A172 (cell line): ENCODE results near the gene OXGR1. TPM values are rescaled to one million over a fixed set of nuclear protein-coding genes. Genes with fewer than 3 reads are reported as not detected.
A peak's percentile ranks its signal among the peaks of the same experiment; 100 is the strongest.
"Not testable (repeated sequence)": the region's sequence is repeated elsewhere in the genome, so short reads cannot be mapped to it uniquely, and the experiment has no call there.

Source experiments
- DNase-seq: peaks from one replicate; pipeline ENCODE4 v3.0.0-alpha.2; 2015; ENCODE audit warnings: low spot score
- total RNA-seq: library from RNA; depleted of rRNA; stranded (reverse); fragments of >200 nt; shearing (Covaris generic); gene quantifications from 2 replicates; pipeline ENCODE4 v1.2.3, GENCODE V29; 2014

The OXGR1 gene
- total RNA-seq, 1 experiment from 2014 or later, result not detected

DNA sequence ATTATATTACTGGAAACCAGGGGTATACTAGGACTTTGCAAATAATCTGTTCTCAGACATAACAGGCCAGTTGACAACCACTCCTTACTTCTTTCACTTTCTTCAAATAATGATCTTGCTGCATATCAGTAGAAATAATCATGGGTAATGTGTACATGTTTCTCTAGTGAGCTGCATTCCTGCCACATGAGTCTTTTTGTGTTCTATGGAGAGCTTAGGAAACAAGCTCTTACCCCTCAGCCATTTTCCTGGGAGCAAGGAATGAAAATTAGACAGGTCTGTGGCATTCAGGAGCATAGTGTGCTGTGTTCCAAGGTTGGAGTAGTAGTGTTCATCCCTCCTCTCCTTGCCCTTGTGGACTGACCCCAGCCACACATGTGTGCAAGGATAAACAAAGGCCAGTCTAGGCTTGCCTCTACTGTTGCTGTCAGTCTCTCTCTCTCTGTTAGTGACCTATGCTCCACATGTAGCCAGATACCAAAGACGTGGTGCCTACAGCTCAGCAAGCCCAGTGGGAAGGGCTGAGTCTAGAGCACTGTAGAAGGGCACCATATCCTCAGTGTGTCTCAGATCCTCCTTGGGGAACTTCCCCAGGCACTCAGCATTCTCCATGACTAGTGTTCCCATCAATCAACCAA is 11.5 kb upstream of the OXGR1 start:
- DNase-seq, result no peak

- no peak for DNase-seq
These were observed 10.6 kb upstream of the OXGR1 start for GRCh38 chr13:97004886-97005285.

DNA sequence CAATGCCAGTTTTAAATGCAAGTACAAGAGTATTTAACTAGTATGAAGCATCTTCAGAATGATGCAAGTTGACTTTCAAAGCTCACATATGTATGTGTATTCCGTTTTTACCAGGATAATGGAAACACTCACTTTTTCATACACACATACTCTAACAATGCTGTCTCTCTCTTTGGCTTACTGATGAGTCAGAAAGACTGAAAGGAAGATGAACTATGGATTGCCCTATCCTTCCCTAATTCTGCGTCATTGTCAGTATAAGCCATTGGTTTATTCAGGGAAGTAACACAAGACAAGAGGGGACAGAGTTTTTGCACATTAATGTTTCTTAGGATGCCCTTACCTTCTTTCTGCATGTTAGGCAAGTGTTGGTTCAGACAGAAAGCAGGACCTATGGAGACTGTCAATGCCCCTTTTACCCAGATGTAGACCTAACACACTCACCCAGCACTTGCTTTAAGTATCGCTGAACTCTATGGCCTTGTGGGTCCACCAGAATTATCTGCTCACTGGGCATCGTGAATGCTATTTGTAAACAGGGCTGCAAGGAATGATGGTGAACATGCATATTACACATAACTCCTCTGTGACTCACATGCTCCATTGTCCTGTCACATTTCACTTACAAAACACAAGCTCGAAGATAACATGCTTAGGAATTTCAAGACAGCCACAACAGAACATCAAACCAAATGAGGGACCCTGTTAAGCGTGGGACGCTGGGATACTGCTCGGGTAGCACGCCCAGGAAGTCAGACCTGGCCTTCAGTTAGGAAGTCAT is 10.0 kb upstream of the OXGR1 start:
- DNase-seq, result no peak

- peak; percentile 9 for DNase-seq
These were observed 8.8 kb upstream of the OXGR1 start for GRCh38 chr13:97003071-97003470.

DNA sequence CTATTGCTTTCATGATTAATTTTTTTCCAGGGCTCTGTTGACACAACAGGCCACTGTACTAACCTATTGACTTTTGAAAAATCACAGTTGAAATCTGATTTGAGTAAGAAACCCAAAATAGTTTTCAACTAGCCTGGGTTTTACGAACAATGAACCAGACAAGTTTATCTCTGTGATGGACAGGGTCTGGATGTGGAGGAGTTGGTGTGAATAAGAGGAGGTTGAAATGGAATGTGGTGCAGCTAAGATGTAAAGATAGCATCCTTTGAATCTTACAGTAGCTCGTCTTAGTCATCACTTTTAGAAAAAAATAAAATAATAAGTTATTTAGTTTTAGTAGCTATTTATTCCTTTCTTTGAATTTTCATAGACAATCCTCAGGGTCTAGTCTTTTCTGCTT is 8.3 kb upstream of the OXGR1 start:
- DNase-seq, result no peak

DNA sequence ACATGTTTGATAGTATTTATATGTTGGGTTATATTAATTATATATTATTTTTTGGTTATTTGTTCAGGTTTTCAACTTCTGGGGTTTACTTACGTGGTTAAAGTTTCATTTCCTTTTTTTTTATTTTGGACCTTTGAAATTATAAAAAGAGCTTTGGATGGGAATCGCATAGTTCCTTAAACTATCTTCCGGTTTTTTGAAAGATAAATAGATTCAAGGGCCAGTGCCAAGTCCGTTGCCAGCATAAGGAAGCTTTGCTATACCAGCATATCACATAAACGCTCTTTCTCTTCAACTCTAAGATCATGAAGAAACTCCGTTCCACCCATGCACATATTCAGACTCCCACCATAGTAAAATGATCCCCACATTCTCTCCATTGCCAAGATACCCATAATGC is 7.4 kb upstream of the OXGR1 start:
- DNase-seq, result no peak

DNA sequence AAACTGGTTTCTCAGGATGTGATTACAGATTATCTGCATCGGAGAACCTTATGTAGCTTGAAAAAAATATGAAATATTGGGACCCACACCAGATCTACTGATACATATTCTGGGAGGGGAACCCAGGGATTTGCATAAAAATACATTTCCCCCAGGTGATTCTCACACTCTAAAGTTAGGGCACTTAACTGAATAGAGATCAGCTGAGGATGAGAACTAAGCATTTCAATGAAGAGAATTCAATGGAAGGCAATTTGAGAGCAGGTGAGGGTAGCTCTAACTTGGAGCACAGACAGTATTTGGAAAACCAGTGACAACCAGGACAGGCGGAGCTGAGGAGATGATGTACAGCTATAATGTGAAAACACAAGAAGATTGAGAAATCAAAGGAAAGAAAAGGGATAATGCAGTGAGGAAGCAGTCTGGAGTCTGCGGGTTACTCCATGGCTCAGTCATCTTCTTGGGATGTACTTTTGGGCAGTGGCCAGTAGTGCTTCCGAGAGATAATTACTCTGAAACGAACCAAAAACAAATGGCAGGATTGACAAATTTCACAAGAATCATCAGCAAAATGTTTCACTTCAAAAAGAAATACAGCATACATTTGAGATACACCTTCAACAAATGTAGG is 6.1 kb upstream of the OXGR1 start:
- peak; percentile 13 for DNase-seq

DNA sequence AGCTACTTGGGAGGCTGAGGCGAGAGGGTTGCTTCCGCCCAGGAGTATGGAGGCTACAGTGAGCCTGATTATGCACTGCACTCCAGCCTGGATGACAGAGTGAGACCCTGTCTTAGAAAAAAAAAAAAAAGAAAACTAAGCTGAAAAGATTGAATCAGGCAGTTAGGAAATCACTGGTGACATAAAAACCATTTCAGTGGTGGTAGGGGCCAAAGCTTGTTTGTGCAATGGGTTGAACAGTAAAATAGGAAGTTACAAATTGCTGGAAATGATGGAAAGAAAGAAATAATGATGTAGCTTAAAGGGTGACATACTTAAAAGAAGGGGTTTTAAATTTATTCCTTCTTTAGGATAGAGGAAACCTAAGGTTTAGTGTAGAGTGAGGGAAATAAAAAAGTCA is 4.8 kb upstream of the OXGR1 start:
- DNase-seq, result no peak

- no peak for DNase-seq
These were observed 3.8 kb upstream of the OXGR1 start for GRCh38 chr13:96998051-96998450.

- no peak for DNase-seq
These were observed 2.6 kb upstream of the OXGR1 start for GRCh38 chr13:96996886-96997285.

DNA sequence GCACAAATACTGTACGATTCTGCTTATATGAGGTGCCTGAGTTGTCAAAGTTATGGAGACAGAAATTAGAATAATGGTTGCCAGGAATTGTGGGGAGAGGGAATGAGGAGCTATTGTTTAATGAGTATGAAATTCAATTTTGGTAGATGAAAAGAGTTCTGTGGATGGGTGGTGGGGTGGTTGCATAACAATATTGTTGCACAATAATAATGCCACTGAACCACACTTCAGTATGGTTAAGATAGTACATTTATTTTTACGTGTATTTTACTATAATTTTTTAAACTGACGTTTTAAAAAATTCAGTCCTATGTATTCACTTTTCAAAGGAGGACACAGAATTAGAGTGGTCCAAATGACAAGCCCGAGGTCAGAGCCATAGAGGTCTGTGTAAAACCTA is 1.8 kb upstream of the OXGR1 start:
- no peak for DNase-seq

DNA sequence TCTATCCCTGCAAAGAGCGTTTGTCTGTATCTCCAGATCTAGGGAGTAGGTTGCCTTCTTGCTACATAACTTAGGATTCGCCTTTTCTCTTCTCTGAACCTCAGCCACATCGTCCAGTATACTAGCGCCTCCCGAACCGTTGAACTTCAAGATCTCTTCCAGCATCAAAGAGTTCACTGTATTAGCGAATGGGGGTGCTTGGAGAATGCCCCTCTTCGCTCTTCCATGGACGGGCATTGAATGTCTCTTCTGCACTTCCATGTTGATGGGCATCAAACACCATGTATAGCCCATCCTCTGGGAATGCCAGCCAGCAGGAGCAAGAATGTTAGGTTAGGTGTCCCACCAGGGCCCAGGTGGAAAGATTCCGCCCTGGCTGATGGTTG is 575 bp upstream of the OXGR1 start:
- DNase-seq, result no peak

DNA sequence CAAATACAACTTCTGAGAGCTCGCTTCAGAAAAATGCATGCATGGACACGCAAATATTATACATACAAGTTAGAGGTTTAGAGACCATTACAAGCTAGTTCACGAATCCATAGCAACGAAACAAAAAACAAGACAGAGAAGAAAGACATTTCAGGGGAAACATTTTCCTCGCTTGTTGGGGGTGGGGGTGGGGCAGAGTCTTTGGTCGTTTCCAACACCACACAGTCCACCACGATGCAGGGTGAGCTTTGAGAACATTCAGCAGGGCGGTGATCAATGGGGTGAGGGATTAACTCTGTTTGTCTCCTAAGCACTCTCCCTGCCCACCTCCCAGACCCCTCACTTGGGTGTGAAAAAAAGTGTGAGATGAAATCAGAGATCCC is 651 bp downstream of the OXGR1 start:
- no peak for DNase-seq

- DNase-seq, result no peak
These were observed 1.6 kb downstream of the OXGR1 start for GRCh38 chr13:96992633-96993032.

- no peak for DNase-seq
These were observed 3.2 kb downstream of the OXGR1 start for GRCh38 chr13:96991072-96991471.

DNA sequence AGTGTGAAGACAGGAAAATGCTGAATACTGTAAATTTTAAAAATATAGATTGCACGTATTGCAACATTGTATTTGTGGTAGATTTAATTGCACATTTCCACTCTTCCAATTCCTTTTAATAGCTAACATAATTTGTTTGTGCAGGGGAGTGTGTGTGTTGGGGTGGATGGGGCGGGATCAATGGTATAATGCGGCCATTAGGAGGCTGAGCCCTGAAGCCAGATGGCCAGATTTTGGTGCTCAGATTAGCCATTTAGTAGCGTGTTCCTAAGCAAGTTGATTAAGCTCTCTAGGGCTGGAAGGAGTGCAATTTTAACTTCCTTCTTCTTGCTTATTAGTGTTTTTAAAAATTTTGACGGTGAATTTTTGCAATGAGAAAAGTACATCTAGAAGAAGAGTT is 5.8 kb downstream of the OXGR1 start:
- DNase-seq, result no peak

DNA sequence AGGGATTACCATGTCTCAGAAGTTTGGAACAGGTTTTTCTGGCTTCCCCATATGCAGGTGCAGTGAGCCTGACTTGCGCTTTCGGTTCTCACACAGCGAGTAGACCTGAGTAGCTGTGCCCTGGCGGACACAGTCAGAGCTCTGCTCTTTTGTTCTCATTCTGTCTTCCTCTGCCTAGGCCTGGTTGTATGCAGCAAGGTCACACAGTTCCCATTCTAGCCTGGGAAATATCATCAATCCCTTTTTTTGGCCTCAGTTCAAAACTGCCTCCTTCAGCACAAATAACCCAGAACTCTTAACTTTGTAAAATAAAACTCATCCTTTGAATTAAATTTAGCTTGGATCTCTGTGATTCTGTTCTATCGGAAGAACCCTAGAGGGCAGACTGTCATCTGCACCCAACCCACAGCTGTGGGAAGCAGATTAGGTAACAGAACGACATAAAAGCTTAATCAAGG is 10.2 kb downstream of the OXGR1 start:
- DNase-seq, result no peak

GRCh38 chr13:96982672-96983071 is 11.6 kb downstream of the OXGR1 start:
- peak; percentile 40 for DNase-seq

DNA sequence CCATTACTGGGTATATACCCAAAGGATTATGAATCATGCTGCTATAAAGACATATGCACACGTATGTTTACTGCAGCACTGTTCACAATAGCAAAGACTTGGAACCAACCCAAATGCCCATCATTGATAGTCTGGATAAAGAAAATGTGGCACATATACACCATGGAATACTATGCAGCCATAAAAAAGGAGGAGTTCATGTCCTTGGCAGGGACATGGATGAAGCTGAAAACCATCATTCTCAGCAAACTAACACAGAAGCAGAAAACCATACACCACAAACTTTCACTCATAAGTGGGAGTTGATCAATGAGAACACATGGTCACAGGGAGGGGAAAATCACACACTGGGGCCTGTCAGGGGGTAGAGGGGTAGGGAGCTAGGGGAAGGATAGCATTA is 14.4 kb downstream of the OXGR1 start:
- not testable (repeated sequence) for DNase-seq

DNA sequence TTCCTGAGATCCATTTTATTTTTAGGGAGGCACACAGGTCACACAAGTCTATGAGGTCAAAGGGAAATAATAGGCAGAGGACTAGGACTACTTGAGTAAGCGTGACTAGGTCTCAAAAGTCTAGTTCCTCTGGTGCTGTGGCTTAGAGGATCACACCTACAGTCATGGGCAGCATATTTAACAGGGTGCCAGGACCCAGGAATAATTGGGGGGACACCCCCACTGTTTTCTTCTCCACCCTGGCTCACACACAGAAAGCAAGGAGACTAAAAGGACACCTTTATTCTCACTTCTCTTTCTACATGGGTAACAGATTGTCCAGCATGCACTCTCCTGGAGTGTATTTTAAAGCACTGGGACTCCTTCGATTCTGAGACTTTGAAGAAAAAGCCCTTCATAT is 26.2 kb downstream of the OXGR1 start:
- no peak for DNase-seq

DNA sequence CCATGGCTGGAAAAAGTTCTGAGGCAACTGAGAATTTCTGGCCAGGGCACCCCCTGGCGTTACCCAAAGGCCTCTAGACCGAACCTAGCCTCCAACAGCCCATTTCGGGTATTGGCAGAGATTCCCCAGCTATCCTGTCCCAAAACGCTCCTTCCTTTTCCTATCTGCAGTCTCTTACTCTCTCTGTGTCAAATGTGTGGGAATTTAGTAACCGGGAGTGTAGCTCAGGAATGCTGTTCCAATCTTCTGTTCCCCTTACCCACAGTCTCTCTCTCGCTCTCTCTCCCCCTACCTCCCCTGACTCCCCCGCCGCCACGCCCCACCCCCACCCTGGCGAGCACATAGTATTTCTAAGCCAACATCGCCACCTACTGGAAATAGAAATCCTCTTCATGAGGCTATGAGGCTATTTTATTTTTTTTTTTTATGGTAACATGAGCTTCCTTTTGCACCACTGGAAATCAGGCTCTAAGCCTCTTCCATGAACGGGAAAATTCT is 27.0 kb downstream of the OXGR1 start:
- DNase-seq, result peak; percentile 46

DNA sequence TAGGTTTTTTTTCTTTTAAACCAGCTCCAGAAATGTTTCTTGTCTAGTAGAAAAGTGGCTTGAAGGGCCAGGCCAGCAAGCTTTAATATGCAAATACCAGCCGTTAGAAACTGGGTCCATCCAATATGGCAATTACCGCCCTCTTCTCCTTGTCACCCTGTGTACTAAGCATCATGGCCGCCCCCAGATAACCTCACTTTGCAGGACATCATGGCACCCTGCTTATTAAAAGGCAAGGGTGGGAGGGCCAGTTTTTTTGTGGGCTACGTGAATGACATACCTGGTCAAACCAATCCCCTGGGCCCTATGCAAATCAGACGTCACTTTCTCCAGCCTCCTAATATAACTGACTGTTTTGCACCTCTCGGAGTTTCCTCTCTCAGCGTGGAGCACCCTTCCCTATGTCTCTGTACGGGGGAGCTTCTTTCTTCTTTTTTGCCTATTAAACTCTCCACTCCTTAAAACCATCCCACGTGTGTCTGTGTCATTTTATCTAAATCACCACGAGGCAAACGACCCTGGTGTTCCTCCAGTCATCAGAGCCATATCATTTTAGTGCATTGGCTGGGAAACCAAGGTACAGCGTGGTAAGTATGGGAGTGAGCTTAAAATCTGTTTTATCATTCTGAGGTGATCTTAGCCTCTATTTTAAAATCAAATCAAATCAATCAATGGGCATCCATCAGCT is 27.7 kb downstream of the OXGR1 start:
- no peak for DNase-seq
